ENCODE data around the gene FBXL15. TPM values are rescaled to one million over a fixed set of nuclear protein-coding genes. Genes with fewer than 3 reads are reported as not detected.

The FBXL15 gene
- total RNA-seq, 1 donor from 2014 or later: 8.6 TPM

GRCh38 chr10:102404361-102405107 lies 16.1 kb upstream of the FBXL15 start:
- H3K27ac ChIP-seq (ENCODE audit: low read depth, low read length): no peak overlapping the region
- H3K4me2 ChIP-seq (ENCODE audit: low read length): no peak overlapping the region
- no peaks in the 10 kb centered on the region for H3K9me3 ChIP-seq (ENCODE audit: insufficient read depth, low read depth, low read length)
- Mint-ChIP-seq H3K9me3 (ENCODE audit: unreplicated experiment) (no peaks in the 10 kb centered on the region), H3K4me3 (ENCODE audit: unreplicated experiment) (no peak overlapping the region), H3K36me3 (ENCODE audit: low read depth, unreplicated experiment) (peaks cover 3% of the 10 kb centered on the region), H3K4me1 (ENCODE audit: low read depth, unreplicated experiment) (peaks cover 17% of the 10 kb centered on the region), H3K27me3 (ENCODE audit: low read depth, unreplicated experiment) (peaks cover 5% of the 10 kb centered on the region), H3K27ac (ENCODE audit: unreplicated experiment) (no peak overlapping the region)
- no peaks in the 10 kb centered on the region for H3K79me2 ChIP-seq (ENCODE audit: insufficient read depth, low read length)
- H4K20me1 ChIP-seq (ENCODE audit: insufficient read depth, low read length): peaks cover 21% of the 10 kb centered on the region
- peaks cover 2% of the 10 kb centered on the region for H3K27me3 ChIP-seq (ENCODE audit: insufficient read depth, low read length)
- FAIRE-seq (no peak), DNase-seq (ENCODE audit: low read depth) (no peak)
- peaks cover 18% of the 10 kb centered on the region for H3K4me1 ChIP-seq (ENCODE audit: insufficient read depth, low read length)
- TF ChIP-seq EZH2 (IDR thresholded peaks at IDR 0.05; ENCODE audit: insufficient read depth, low read length): no peak
- no peak for TF ChIP-seq CTCF (IDR thresholded peaks at IDR 0.05; ENCODE audit: insufficient read depth, low read depth, low read length)
- no peak overlapping the region for H3K4me3 ChIP-seq (ENCODE audit: insufficient read depth, low read depth, low read length)
- H2AFZ ChIP-seq (ENCODE audit: low read depth, low read length): no peak overlapping the region
- H3K9ac ChIP-seq (ENCODE audit: low read length): no peak overlapping the region
- H3K36me3 ChIP-seq (ENCODE audit: insufficient read depth, low read length): no peaks in the 10 kb centered on the region

- H4K20me1 ChIP-seq (ENCODE audit: insufficient read depth, low read length): peaks cover 21% of the 10 kb centered on the region
- no peaks in the 10 kb centered on the region for H3K36me3 ChIP-seq (ENCODE audit: insufficient read depth, low read length)
- H3K27ac Mint-ChIP-seq (ENCODE audit: unreplicated experiment): no peak overlapping the region
- no peak overlapping the region for H3K4me3 Mint-ChIP-seq (ENCODE audit: unreplicated experiment)
- H3K9ac ChIP-seq (ENCODE audit: low read length): no peak overlapping the region
- H2AFZ ChIP-seq (ENCODE audit: low read depth, low read length): no peak overlapping the region
- no peak for DNase-seq (ENCODE audit: low read depth)
- H3K27ac ChIP-seq (ENCODE audit: low read depth, low read length): no peak overlapping the region
- peaks cover 19% of the 10 kb centered on the region for H3K4me1 Mint-ChIP-seq (ENCODE audit: low read depth, unreplicated experiment)
- H3K4me3 ChIP-seq (ENCODE audit: insufficient read depth, low read depth, low read length): no peak overlapping the region
- peaks cover 8% of the 10 kb centered on the region for H3K27me3 ChIP-seq (ENCODE audit: insufficient read depth, low read length)
- no peaks in the 10 kb centered on the region for H3K79me2 ChIP-seq (ENCODE audit: insufficient read depth, low read length)
- peaks cover 10% of the 10 kb centered on the region for H3K27me3 Mint-ChIP-seq (ENCODE audit: low read depth, unreplicated experiment)
- no peaks in the 10 kb centered on the region for H3K9me3 Mint-ChIP-seq (ENCODE audit: unreplicated experiment)
- peaks cover 4% of the 10 kb centered on the region for H3K36me3 Mint-ChIP-seq (ENCODE audit: low read depth, unreplicated experiment)
- H3K4me2 ChIP-seq (ENCODE audit: low read length): no peak overlapping the region
- TF ChIP-seq EZH2 (IDR thresholded peaks at IDR 0.05; ENCODE audit: insufficient read depth, low read length): no peak
- TF ChIP-seq CTCF (IDR thresholded peaks at IDR 0.05; ENCODE audit: insufficient read depth, low read depth, low read length): no peak
- H3K4me1 ChIP-seq (ENCODE audit: insufficient read depth, low read length): peaks cover 12% of the 10 kb centered on the region
- H3K9me3 ChIP-seq (ENCODE audit: insufficient read depth, low read depth, low read length): no peaks in the 10 kb centered on the region
- FAIRE-seq: no peak
These were observed 15.5 kb upstream of the FBXL15 start for GRCh38 chr10:102405108-102405571.

GRCh38 chr10:102405632-102406031 lies 15.0 kb upstream of the FBXL15 start:
- Histone ChIP-seq H3K4me1 (ENCODE audit: insufficient read depth, low read length) (peaks cover 12% of the 10 kb centered on the region), H3K9me3 (ENCODE audit: insufficient read depth, low read depth, low read length) (no peaks in the 10 kb centered on the region), H3K4me2 (ENCODE audit: low read length) (no peak overlapping the region), H3K36me3 (ENCODE audit: insufficient read depth, low read length) (no peaks in the 10 kb centered on the region), H3K79me2 (ENCODE audit: insufficient read depth, low read length) (no peaks in the 10 kb centered on the region), H3K9ac (ENCODE audit: low read length) (no peak overlapping the region), H3K27me3 (ENCODE audit: insufficient read depth, low read length) (peaks cover 9% of the 10 kb centered on the region), H3K4me3 (ENCODE audit: insufficient read depth, low read depth, low read length) (no peak overlapping the region), H3K27ac (ENCODE audit: low read depth, low read length) (no peak overlapping the region), H4K20me1 (ENCODE audit: insufficient read depth, low read length) (peaks cover 21% of the 10 kb centered on the region), H2AFZ (ENCODE audit: low read depth, low read length) (no peak overlapping the region)
- no peak overlapping the region for H3K4me3 Mint-ChIP-seq (ENCODE audit: unreplicated experiment)
- peaks cover 10% of the 10 kb centered on the region for H3K27me3 Mint-ChIP-seq (ENCODE audit: low read depth, unreplicated experiment)
- FAIRE-seq (no peak), DNase-seq (ENCODE audit: low read depth) (no peak)
- peaks cover 4% of the 10 kb centered on the region for H3K36me3 Mint-ChIP-seq (ENCODE audit: low read depth, unreplicated experiment)
- no peak overlapping the region for H3K27ac Mint-ChIP-seq (ENCODE audit: unreplicated experiment)
- peaks cover 17% of the 10 kb centered on the region for H3K4me1 Mint-ChIP-seq (ENCODE audit: low read depth, unreplicated experiment)
- no peak for TF ChIP-seq EZH2 (IDR thresholded peaks at IDR 0.05; ENCODE audit: insufficient read depth, low read length)
- no peak for TF ChIP-seq CTCF (IDR thresholded peaks at IDR 0.05; ENCODE audit: insufficient read depth, low read depth, low read length)
- no peaks in the 10 kb centered on the region for H3K9me3 Mint-ChIP-seq (ENCODE audit: unreplicated experiment)
